HG02870 (cell line): ENCODE measurements around the gene SMTNL1.

ENCODE experiments used
- ATAC-seq: cut with Tn5 transposase; IDR thresholded peaks from one replicate; pipeline ENCODE4 v1.9.1; 2021; ENCODE audit warnings: mild to moderate bottlenecking, moderate library complexity; ENCODE audit not compliant: unreplicated experiment

SMTNL1 gene

GRCh38 chr11:57543593-57543992 is 6.2 kb downstream of the SMTNL1 start:
- ATAC-seq = no peak

DNA sequence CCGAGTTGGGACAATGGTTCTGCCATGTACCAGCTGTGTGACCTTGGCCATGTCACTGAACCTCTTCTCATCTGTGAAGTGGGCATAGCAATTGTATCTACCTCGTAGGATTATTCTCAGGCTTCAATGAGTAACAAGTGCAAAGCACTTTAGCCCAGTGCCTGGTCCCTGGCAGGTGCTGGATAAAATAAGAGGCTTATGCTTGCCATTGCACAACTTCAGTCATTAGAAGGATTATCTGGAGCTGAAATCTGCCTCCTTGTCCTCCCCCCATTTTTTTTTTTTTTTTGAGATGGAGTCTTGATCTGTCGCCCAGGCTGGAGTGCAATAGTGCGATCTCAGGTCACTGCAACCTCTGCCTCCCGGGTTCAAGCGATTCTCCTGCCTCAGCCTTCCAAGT is 7.2 kb downstream of the SMTNL1 start:
- no peak for ATAC-seq

GRCh38 chr11:57545883-57546282 is 8.5 kb downstream of the SMTNL1 start:
- ATAC-seq = no peak

GRCh38 chr11:57546451-57546850 is 9.1 kb downstream of the SMTNL1 start:
- no peak for ATAC-seq

GRCh38 chr11:57546869-57547475 is 9.6 kb downstream of the SMTNL1 start:
- ATAC-seq = peak; percentile 80

GRCh38 chr11:57547854-57548377 is 10.5 kb downstream of the SMTNL1 start:
- ATAC-seq = peak; percentile 88

DNA sequence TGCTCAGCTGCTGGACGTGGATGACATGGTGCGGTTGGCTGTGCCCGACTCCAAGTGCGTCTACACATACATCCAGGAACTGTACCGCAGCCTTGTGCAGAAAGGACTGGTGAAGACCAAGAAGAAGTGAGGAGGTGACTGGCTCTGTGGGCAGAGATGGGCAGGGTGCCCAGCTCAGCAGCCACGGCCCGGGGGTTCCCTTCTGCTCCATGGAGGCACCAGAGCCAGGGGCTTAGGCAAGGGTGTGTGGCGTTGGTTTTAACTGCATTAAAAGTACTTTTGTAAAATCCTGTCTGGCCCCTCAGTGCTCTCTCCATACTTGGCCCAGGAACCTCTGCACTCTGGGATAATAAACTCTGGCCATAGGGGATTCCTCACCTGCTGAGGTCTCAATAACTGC is 12.6 kb downstream of the SMTNL1 start:
- ATAC-seq = no peak

GRCh38 chr11:57551941-57552340 is 14.5 kb downstream of the SMTNL1 start:
- no peak for ATAC-seq

DNA sequence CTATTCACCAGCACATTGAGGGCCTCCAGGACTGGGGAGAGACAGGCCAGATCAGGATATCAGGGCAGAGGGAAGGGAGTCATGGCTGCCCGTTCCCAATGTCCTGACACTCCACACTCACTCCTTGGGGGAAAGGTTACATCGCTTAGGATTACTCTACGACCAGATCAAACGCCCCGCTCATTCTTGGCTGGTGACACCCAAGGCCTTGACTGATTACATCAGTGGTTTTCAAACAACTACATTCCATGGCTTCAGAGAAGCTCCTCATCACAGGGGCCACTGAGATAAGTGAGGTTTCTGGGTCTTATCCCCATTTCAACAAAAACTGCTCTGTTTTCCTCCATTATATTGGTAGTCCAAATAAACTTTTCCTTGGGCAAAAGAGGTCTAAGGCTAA is 15.1 kb downstream of the SMTNL1 start:
- no peak for ATAC-seq

DNA sequence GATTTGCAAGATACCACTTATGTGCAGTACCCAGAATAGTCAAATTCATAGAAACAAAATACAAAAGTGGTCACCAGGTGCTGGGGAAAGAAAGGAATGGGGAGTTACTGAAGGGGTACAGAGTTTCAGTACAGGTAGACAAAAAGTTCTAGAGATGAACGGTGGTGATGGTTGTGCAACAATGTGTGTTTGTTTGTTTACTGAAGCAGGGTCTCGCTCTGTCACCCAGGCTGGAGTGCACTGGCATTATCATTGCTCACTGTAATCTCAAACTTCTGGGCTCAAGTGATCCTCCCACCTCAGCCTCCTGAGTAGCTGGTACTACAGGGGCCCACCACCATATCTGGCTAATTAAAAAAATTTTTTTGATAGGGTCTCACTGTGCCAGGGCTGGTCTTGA is 18.0 kb downstream of the SMTNL1 start:
- ATAC-seq = no peak

- no peak for ATAC-seq
These were observed 18.6 kb downstream of the SMTNL1 start for GRCh38 chr11:57556041-57556440.

DNA sequence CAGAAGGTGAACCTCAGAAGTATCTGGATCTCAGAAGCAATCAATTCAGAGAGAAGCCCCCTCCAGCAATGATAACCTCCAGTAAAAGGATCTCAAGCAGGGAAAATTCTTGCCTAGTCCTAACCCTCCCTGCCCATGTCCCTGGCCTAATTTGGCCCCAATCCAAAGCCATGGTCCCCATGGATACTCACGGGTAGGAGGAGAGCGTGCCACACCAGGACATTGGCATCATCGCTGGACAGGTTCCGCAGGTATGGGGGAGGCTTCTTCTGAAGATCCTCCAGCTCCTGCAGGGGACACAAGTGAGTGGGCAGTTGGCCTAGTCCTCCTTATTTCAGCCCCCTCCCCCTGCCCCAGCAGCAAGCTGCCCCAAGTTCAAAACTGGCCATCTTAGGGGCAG is 22.8 kb downstream of the SMTNL1 start:
- no peak for ATAC-seq

DNA sequence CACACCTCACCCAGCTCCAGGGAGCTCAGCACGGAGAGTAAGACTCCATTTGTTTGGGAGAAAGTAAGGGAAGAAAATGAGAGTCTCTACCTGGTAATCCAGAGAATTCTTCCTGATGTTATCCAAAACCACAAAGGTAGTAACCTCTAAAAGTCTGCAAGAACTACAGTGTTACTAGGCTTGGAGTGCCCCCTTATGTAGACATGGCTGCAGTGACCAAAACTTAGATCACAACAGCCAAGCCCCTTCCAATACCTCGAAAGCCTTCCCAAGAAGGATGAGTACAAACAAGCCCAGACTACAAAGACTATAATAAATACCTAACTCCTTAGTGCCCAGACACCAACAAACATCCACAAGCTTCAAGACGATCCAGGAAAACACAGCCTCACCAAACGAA is 25.2 kb downstream of the SMTNL1 start:
- no peak for ATAC-seq

DNA sequence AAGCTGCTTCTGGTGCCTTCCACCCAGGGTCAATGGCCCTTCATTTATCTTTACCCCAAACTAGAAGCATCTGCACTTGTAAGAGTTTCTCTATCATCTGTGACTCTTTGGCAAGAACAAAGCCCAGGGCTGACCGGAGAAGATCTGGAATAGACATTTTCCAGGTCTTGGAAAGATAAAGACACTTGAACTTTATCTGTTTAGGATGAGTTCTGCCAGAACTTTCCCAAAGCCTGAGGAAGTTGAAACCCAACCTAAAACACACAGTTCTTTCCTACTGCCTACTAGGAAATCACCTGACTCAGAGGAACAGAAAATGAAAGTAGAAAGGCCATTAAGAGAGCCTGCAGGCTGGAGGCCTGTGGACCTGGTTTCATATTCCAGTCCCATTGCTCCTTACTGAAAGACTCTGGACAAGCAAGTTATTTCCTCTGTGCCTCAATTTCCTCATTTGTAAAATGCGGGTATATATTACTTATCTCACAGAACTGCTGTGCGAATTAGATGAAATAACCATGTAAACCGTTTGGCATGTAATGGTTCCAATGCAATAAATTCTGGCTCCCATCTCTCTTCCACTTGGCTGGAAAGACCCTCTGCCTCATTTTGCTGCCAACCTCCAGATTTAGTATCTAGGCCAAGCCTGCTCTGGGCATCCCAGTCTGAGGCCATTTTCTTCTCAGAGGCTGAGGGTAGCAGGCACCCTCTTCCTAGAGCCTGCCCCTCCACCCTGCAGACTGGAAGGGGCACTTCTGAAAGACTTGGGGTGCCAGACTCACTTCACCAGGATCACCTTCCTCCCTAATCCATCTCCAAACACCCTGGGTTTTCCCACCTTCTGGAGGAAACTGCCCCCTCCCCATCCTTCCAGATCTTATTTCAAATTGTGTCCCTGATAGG is 28.9 kb downstream of the SMTNL1 start:
- ATAC-seq = peak; percentile 57

DNA sequence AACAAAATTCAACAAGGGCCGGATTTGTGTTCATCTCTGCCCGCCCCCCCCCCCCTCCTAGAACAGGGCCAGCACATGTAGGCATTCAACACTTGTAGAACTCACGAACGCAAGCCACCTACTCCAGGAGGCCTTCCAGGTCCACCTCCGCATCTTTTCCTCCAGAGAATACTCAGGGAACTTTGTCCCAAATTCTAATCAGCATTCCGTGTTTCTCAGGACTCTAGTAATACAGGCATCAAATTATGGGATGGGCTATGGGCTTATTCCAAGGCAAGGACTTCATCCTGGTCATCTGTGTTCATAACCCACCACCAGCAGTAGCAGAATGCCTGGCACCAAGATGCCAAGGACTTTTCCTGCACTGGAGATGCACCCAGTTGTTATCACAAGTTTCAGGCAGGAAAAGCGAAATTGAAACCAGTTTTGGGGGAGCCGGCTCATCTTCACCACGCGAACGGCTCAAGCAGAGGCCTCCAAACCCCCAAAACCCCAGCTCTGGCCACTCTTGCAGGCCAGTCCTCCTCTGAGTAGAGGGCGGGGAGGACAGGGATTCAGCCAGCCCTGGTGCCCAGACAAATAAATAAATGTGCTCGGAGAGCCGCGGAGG is 29.6 kb downstream of the SMTNL1 start:
- ATAC-seq = no peak

GRCh38 chr11:57567515-57568329 is 30.3 kb downstream of the SMTNL1 start, which contains the start of gene UBE2L6:
Gene UBE2L6, minus strand, starts transcription at chr11:57567672. Its CDS starts 61 bp downstream, at chr11:57567611.
- peak; percentile 74 for ATAC-seq

- peak; percentile 15 for ATAC-seq
These were observed 31.0 kb downstream of the SMTNL1 start for GRCh38 chr11:57568330-57568766.

DNA sequence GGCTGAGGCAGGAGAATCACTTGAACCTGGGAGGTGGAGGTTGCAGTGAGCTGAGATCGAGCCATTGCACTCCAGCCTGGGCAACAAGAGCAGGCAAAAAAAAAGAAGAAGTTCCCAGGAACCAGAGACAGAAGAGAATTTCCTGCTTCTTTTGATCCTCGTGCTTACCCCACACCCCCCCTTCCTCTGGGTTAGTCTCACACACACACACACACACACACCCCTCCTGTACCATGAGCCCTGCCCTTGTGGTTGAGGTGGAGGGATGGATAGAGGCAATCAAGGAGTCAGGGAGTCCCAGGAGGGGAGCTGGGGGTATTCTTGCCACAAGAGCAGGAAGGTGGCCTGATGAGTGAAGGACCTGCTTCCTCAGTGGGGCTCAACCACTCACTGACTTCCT is 34.2 kb downstream of the SMTNL1 start:
- no peak for ATAC-seq

- ATAC-seq = no peak
These were observed 36.7 kb downstream of the SMTNL1 start for GRCh38 chr11:57574061-57574460.

- no peak for ATAC-seq
These were observed 46.9 kb downstream of the SMTNL1 start for GRCh38 chr11:57584341-57584740.

DNA sequence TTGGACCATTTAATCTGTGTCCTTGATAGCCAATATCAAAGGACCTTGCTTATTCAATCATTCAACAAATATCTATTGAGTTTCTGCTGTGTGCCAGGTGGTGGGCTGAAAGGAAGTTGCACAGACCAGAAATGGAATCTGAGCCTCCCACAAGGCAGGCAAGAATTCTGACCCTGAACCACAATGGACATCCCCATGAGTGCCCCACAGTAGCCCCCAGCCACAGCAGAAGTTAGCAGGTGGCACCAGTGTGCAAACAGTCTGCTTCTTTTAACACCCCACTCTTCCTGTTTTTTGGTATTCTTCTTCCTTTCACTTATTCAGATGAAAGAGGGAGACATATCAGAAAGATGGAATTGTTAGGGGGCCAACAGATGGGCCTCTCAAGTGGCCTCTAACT is 47.9 kb downstream of the SMTNL1 start:
- no peak for ATAC-seq
